Stimulated activated naive CD4-positive, alpha-beta T cell treated with Interleukin-2 at 50 U/mL for 16 hours (primary cell): ENCODE results near the gene ECT2.
"Not testable (repeated sequence)": the region's sequence is repeated elsewhere in the genome, so short reads cannot be mapped to it uniquely, and the experiment has no call there.

Experiments
- DNase-seq: peaks from one replicate; lab custom pipeline; 2025; lab: John Stamatoyannopoulos, UW

Gene ECT2

DNA sequence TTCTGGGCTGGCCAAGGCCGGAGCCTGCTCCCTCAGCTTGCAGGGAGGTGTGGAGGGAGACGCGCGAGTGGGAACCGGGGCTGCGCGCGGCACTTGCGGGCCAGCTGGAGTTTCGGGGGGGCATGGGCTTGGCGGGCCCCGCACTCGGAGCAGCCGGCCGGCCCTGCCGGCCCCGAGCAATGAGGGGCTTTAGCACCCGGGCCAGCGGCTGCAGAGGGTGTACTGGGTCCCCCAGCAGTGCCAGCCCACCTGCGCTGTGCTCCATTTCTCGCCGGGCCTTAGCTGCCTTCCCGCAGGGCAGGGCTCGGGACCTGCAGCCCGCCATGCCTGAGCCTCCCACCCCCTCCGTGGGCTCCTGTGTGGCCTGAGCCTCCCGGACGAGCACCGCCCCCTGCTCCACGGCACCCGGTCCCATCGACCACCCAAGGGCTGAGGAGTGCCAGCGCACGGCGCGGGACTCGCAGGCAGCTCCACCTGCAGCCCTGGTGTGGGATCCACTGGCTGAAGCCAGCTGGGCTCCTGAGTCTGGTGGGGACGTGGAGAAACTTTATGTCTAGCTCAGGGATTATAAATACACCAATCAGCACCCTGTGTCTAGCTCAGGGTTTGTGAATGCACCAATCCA, 116.3 kb downstream of the ECT2 start:
- DNase-seq: not testable (repeated sequence)

DNA sequence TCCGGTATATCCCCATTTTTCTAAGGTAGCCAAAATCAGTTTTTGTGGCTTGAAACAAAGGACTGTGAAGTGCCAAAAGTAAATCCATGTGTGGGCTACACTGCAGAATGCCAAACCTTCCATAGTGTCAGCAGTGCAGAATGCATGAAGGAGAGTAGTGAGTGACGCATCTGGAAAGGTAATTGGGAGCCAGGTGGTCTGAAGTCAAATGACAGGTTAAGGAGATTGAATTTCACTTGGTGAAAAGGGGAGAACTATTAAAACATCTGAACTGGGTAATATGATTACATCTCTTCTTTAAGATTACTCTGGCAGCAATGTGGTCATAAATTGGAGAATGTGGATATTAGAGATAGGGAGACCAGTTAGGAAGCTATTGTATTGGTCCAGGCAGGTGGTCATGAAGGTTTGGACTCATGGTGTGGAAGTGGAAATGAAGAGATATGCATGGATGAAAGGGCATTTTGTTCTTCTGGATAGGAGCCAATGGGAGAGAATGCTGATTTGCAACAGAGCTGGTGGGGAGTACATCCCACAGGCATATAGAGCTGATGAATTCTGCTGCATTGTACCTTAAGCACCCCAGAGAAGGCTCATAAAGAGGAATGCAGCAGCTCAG, 118.2 kb downstream of the ECT2 start:
- DNase-seq: no peak

DNA sequence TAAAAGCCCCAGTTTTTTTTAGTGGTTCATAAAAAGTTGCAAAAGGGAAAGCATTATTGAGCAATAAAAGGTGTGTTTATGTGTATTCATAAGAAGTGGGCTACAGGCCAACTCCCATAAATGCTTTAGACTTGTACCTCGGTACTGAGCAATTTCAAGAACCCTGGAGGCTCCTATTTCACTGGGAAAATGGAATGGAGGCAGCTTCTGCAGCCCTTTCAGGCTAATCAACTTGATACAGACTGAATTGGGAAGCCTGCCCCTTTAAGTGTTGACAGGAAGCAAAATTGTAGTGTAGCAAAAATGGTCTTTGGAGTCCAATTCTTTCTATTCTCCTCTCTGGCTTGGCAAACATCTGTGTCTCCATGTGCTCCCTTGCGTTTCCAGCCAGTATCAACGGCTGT, 118.8 kb downstream of the ECT2 start:
- no peak for DNase-seq

DNA sequence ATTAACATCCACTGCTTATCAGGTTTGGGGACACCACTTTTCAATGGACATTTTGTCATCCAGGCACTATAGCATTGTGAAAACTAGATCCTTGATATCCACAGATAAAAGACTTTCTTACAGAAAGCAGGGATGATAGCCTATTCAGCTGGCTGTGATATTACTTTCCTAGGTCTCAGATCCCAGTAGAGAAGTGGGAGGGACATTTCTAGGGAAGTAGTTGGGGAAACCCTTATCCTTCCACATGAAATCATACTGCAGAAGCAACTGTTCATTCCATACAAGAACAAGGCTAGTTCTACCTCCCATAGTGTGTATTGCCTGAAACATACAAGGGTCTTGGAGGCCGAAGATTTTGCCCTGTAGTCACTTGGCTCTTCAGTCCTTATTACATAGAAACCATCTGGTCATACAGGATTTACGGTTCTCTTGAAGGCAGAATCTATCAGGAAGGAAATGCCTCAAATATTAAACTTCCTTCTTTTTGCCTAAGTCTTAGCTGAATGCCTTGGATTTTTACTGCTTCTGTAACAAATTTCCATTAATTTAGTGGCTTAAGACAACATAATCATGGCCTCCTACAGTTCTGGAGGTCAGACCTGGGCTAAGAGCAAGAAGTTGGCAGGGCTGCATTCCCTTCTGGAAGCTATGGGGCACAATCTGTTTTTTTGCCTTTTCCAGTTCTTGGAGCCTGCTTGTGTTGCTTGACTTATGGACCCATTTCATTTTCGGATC, 119.4 kb downstream of the ECT2 start:
- DNase-seq: no peak
